Measurements from ENCODE around the gene ILDR2.

ILDR2 gene

GRCh38 chr1:167011560-167012191, 36.3 kb upstream of the ILDR2 start:
- Histone ChIP-seq H3K4me3 (ENCODE audit: low read depth, low read length) (no peak overlapping the region), H3K27me3 (ENCODE audit: insufficient read depth, low read depth, severe bottlenecking) (no peaks in the 10 kb centered on the region), H3K27ac (no peak overlapping the region), H3K9me3 (ENCODE audit: severe bottlenecking) (no peaks in the 10 kb centered on the region), H3K36me3 (no peaks in the 10 kb centered on the region)
- no peak for DNase-seq
- TF ChIP-seq, protein P1, sequence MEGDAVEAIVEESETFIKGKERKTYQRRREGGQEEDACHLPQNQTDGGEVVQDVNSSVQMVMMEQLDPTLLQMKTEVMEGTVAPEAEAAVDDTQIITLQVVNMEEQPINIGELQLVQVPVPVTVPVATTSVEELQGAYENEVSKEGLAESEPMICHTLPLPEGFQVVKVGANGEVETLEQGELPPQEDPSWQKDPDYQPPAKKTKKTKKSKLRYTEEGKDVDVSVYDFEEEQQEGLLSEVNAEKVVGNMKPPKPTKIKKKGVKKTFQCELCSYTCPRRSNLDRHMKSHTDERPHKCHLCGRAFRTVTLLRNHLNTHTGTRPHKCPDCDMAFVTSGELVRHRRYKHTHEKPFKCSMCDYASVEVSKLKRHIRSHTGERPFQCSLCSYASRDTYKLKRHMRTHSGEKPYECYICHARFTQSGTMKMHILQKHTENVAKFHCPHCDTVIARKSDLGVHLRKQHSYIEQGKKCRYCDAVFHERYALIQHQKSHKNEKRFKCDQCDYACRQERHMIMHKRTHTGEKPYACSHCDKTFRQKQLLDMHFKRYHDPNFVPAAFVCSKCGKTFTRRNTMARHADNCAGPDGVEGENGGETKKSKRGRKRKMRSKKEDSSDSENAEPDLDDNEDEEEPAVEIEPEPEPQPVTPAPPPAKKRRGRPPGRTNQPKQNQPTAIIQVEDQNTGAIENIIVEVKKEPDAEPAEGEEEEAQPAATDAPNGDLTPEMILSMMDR (IDR thresholded peaks at IDR 0.05; ENCODE audit: low read depth, low read length) = no peak

- H3K4me3 ChIP-seq (ENCODE audit: low read depth, low read length) = no peak overlapping the region
- no peaks in the 10 kb centered on the region for H3K36me3 ChIP-seq
- TF ChIP-seq, protein P1 (IDR thresholded peaks at IDR 0.05; ENCODE audit: low read depth, low read length) = no peak
- no peaks in the 10 kb centered on the region for H3K9me3 ChIP-seq (ENCODE audit: severe bottlenecking)
- no peaks in the 10 kb centered on the region for H3K27me3 ChIP-seq (ENCODE audit: insufficient read depth, low read depth, severe bottlenecking)
- H3K27ac ChIP-seq = no peak overlapping the region
- no peak for DNase-seq
Observed at GRCh38 chr1:167003711-167004110, 28.4 kb upstream of the ILDR2 start.

- no peak for DNase-seq
- H3K36me3 ChIP-seq = no peaks in the 10 kb centered on the region
- H3K27ac ChIP-seq = no peak overlapping the region
- no peaks in the 10 kb centered on the region for H3K9me3 ChIP-seq (ENCODE audit: severe bottlenecking)
- no peaks in the 10 kb centered on the region for H3K27me3 ChIP-seq (ENCODE audit: insufficient read depth, low read depth, severe bottlenecking)
- TF ChIP-seq, protein P1 (IDR thresholded peaks at IDR 0.05; ENCODE audit: low read depth, low read length) = no peak
- H3K4me3 ChIP-seq (ENCODE audit: low read depth, low read length) = no peak overlapping the region
Observed at GRCh38 chr1:167002354-167002753, 27.0 kb upstream of the ILDR2 start.

DNA sequence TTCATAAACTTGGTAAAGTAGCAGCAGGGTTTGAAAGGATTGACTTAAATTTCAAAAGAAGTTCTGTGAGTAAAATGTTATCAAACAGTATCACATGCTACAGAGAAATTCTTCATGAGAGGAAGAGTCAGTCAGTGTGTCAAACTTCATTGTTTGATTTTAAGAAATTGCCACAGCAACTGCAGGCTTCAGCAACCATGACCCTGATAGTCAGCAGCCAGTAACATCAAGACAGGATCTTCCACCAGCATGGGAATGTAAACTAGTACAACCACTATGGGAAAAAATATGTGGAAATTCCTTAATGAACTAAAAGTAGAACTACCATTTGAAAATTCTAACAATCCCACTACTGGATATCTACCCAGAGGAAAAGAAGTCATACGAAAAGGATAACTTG, 25.2 kb upstream of the ILDR2 start:
- DNase-seq = no peak
- H3K36me3 ChIP-seq = no peaks in the 10 kb centered on the region
- no peak overlapping the region for H3K27ac ChIP-seq
- no peaks in the 10 kb centered on the region for H3K27me3 ChIP-seq (ENCODE audit: insufficient read depth, low read depth, severe bottlenecking)
- TF ChIP-seq, protein P1 (IDR thresholded peaks at IDR 0.05; ENCODE audit: low read depth, low read length) = no peak
- no peak overlapping the region for H3K4me3 ChIP-seq (ENCODE audit: low read depth, low read length)
- H3K9me3 ChIP-seq (ENCODE audit: severe bottlenecking) = no peaks in the 10 kb centered on the region

DNA sequence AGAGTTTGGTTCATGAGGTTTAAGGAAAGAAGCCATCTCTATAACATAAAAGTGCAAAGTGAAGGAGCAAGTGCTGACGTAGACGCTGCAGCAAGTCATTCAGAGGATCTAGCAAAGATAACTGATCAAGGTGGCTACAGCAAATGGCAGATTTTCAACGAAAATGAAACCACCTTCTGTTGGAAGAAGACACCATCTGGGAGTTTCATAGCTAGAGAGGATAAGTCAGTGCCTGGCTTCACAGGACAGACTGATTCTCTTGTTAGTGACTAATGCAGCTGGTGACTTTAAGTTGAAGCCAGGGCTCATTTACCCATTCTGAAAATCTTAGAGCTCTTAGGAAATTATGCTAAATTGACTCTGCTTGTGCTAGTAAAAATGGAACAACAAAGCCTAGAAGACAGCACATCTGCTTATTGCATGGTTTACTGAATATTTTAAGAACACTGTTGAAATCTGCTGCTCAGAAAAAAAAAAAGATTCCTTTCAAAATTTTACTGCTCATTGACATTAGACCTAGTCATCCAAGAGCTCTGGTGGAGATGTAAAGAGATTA, 24.2 kb upstream of the ILDR2 start:
- H3K9me3 ChIP-seq (ENCODE audit: severe bottlenecking) = no peaks in the 10 kb centered on the region
- no peaks in the 10 kb centered on the region for H3K27me3 ChIP-seq (ENCODE audit: insufficient read depth, low read depth, severe bottlenecking)
- TF ChIP-seq, protein P1 (IDR thresholded peaks at IDR 0.05; ENCODE audit: low read depth, low read length) = no peak
- H3K36me3 ChIP-seq = no peaks in the 10 kb centered on the region
- DNase-seq = no peak
- H3K4me3 ChIP-seq (ENCODE audit: low read depth, low read length) = no peak overlapping the region
- no peak overlapping the region for H3K27ac ChIP-seq

- H3K9me3 ChIP-seq (ENCODE audit: severe bottlenecking) = no peaks in the 10 kb centered on the region
- TF ChIP-seq, protein P1 (IDR thresholded peaks at IDR 0.05; ENCODE audit: low read depth, low read length) = no peak
- H3K36me3 ChIP-seq = no peaks in the 10 kb centered on the region
- no peaks in the 10 kb centered on the region for H3K27me3 ChIP-seq (ENCODE audit: insufficient read depth, low read depth, severe bottlenecking)
- no peak overlapping the region for H3K27ac ChIP-seq
- H3K4me3 ChIP-seq (ENCODE audit: low read depth, low read length) = no peak overlapping the region
- DNase-seq = no peak
Observed at GRCh38 chr1:166999075-166999474, 23.7 kb upstream of the ILDR2 start.
